Fibroblast of skin of left biceps (primary cell): ENCODE results near the gene CABP2.
"Not testable (repeated sequence)": the region's sequence is repeated elsewhere in the genome, so short reads cannot be mapped to it uniquely, and the experiment has no call there.

Experiments used
- DNase-seq, 2 experiments: peaks; one replicate each; pipeline ENCODE4 v3.0.0-alpha.2; 2013; ENCODE audit warnings: low read depth in 2 of 2

CABP2 gene

DNA sequence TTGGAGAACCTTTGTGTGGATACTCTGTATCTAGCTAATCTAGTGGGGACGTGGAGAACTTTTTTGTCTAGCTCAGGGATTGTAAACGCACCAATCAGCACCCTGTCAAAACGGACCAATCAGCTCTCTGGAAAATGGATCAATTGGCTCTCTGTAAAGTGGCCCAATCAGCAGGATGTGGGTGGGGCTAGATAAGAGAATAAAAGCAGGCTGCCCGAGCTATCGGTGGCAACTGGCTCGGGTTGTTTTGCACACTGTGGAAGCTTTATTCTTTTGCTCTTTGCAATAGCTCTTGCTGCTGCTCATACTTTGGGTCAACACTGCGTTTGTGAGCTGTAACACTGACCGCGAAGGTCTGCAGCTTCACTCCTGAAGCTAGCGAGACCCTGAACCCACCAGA, 46.6 kb downstream of the CABP2 start:
- DNase-seq, result not testable (repeated sequence)

DNA sequence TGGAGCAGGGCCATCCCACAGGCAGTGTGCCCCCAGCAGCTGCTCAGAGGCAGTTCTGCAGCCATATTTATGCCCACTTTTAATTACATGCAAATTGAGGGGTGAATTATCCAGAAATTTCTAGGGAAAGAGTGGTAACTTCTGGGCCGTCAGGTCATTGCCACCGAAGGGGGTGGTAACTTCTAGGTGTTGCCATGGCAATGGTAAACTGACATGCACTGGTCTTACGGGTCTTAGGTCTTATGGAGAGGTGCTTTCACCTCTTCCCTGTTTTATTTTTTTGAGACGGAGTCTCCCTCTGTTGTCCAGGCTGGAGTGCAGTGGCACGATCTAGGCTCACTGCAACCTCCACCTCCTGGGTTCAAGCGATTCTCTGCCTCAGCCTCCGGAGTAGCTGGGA, 50.4 kb downstream of the CABP2 start:
- DNase-seq, result no peak

DNA sequence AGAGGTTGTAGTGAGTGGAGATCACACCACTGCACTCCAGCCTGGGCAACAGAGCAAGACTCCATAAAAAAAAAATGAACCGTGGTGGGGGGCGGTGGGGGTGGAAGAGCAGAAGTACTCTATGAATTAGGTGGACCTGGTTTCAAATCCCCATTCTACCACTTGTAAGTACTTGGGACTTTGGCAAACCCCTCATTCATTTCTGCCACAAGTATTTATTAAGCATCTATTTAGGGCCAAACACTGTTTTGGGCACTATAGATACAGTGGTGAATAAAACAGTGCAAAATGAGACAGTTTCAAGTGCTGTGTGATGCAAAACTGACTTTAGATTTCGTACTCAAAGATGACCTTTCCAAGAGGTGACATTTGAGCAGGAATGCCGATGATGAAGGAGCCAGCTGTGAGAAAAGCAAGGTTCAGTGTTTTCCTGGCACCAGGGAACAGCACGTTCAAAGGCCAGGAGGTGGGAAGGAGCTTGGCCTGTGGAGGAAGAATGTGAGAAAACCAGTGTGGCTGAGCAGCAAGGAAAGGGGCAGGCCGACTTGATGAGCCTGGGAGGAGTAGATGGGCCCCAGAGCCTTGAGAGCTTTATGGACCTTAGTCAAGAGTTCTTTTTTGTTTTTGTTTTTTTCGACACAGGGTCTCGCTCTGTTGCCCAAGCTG, 52.8 kb downstream of the CABP2 start:
- no peak for DNase-seq

DNA sequence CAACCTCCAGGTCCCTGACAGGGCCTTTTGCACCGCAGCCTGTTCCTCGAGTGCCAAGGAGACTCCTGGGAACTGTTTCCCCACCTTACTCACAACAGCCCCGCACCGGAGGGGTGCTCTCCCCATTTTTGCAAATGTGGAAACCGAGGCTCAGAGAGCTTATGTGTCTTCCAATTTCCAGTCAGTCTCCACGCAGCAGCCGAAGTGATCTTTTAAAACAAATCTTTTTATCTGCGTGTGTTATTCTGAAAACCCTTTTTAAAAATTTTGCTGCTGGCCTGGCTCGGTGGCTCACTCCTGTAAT, 53.8 kb downstream of the CABP2 start:
- no peak for DNase-seq
